GM18873 (cell line): Measurements from ENCODE around the gene DLGAP1.
"Not testable (repeated sequence)": the region's sequence is repeated elsewhere in the genome, so short reads cannot be mapped to it uniquely, and the experiment has no call there.

Experiments used
- ATAC-seq: cut with Tn5 transposase; IDR thresholded peaks from one replicate; pipeline ENCODE4 v1.9.1; 2021; ENCODE audit warnings: mild to moderate bottlenecking, moderate library complexity, moderate number of reproducible peaks; ENCODE audit not compliant: unreplicated experiment, low FRiP score

Gene DLGAP1

DNA sequence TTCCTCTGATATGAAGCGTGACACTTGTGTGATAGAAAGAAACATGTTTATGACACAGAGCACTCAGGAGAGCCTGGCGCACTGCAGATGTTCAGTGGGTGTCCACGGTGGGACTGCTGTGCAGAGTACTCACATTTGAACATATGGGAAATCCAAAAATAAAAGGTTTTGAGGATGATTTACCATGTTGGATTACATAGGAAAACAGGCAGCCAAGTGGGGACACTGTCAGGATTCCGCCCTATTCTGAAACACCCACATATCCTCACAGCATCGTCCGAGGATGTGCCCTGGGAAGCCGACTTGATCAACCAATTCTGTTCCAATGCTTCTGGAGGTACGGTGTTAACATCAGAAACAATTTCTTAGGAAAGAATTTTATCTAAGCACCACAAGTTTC is 741.4 kb downstream of the DLGAP1 start:
- no peak for ATAC-seq

DNA sequence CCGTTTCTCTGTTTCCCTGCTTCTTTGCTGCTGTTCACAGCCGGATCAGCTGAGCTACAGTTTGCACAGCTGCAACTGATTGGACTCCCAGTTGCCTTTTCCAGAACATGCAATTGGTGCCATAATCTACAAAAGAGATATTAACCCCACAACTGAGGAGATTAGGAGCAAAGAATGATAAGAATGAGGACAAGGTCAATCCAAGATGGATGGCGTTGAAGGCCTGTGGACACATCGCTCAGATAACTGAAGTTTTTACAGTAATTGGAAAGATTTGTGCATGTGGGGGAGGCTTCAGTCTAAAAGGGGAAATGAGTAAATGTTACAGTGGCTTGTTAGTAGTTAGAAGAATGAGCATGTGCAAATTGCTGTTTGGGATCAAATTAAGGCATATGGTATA is 741.9 kb downstream of the DLGAP1 start:
- ATAC-seq: no peak

DNA sequence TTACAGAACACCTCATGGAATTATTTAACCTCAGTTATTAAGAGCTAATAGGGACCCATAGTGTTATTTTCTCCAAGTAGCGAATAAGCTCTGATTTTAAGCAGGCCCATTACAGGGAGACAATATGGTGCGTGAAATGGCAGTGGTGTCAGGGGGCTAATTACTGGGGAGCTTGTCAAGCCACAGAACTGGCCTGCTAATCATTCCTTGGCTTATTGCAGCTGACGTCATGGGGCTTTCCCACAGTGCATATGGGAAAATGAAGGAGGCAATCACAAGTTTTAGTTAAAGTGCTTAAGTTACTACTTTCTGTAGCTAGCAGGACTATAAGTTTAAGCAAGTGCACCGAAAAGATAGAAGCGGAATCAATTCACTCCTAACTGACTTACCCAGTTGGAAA is 742.6 kb downstream of the DLGAP1 start:
- ATAC-seq: no peak

DNA sequence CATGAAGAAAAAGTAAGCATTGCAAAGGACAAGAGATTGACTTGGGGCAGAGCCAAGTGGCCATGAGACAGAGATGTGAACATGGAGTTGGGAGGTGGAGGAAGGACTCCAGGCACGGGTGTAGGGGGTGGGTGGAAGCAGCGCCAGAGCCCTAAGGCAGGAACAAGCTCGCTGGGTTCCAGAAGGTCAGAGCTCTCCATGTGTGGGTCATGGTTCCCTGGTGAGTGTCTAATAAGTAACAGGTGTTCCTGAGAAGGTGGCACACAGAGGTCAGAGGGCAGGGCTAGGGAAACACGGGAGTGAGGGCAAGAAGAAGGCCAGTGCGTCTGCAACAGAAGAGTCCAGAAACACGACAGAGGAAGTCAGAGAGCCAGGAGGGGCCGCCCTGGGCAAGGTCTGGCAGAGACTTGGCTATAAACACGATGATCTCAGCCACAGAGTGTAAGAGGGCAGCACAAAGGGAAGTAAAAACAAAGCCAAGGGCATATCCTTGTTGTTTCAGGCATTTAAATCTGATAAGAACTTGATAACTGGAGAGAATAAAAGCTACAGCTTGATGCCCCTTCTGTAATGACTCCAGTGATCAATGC is 744.3 kb downstream of the DLGAP1 start:
- no peak for ATAC-seq

DNA sequence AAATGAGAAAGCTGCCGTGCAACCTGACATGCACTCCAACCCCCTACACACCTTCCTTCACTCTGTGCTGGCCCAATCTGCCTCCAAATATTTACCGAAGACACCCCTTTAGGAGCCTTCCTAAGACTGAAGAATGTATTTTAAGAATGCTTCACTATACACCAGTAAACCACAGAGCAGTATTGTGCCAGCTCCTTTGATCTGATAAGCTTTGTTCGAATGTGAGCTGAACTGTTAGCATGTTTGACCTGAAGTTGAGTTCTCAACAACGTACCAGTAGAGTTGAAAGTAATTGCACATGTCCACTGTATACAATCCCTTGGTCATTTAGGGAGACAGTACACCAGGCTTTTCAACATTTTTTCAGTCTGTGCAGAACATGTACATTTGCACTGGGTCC is 745.9 kb downstream of the DLGAP1 start:
- no peak for ATAC-seq

DNA sequence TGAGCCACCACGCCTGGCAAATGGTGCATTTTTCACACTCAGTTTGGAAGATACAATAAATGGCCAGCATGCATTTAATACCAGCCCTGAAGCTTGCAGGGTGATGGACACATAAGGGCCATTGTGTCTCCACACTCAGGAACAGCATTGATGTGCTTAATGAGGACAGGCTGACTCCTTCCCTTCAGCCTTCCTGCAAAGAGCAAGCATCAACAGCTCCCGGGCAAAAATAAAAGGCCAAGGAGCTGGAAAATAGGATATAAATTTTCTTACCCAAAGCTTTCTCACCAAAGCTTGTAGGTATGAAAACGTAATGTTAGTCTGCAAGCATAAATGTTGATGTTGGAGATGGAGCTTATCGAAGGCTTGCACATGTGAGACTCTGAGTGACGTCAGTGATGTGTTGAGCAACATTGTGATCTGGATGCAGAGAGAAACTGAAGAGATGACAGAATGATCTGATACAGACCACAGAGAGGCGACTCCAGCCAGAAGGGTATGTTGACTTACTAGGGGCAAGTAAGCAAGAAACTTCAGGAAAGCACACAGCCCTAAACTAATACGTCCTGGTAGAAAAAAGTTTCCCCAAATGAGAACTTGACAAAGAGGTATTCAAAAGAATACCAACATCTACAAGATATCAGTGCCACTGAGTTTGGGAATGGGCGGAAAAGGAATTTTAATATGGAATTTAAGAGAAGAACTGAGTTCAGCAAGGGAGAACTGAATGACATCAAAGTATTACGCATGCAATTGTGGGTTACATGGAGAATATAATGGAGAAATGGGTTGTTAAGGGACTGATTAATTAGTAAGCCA is 748.6 kb downstream of the DLGAP1 start:
- ATAC-seq: no peak

DNA sequence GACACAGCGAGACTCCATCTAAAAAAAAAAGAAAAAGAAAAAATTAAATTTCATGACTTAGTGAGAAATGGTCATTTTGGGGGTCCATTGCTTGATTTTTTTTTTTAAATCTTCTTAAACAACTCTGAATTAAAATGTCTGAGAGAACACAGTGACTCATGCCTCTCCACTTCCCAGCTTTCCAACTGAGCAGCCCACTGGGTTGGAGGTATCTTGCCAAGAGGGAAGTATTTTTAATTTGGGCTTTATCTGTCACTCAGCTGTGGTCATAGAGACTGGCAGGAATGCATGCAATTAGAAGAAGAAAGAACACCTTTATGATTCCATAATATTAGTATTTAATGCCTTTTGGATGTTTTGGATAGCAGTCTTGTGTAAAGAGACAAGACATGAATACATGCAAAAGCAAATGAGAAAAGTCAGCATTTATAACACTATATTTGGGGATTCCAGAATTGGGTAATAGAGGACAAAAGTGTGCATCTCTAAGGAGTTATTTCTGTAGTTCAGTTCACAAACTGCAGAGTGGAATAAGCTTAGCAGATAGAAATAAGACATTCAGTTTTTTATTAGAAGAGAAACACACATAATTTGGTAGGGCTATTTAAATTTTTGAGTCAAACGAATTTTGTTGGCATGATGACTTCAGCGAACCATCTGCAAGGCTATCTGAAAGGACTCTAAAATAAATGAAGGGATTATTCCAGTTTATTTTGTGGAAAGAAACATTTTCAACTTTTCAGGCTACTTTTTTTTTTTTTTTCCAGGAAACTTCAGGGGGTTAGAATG is 750.4 kb downstream of the DLGAP1 start:
- ATAC-seq: no peak

DNA sequence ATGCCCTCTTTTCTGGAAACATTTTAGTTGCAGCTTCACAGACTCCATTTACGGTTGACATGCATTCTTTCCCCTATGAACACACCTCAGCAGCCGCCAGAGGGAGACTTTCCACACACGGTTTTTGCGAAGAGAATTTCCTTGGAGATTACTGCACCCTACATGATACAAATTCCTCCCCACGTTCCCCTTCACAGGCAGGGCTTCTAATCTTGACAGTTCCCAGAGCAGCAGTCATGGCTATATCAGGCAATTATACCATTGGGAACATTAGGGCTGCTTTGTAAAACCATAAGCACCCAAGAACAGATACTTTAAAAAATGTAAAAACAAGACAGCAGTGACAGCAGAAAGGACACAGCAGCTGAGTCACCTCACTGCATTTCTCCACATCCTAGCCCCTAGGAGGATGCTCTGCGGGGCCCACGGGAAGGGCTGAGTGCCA is 751.4 kb downstream of the DLGAP1 start:
- no peak for ATAC-seq

DNA sequence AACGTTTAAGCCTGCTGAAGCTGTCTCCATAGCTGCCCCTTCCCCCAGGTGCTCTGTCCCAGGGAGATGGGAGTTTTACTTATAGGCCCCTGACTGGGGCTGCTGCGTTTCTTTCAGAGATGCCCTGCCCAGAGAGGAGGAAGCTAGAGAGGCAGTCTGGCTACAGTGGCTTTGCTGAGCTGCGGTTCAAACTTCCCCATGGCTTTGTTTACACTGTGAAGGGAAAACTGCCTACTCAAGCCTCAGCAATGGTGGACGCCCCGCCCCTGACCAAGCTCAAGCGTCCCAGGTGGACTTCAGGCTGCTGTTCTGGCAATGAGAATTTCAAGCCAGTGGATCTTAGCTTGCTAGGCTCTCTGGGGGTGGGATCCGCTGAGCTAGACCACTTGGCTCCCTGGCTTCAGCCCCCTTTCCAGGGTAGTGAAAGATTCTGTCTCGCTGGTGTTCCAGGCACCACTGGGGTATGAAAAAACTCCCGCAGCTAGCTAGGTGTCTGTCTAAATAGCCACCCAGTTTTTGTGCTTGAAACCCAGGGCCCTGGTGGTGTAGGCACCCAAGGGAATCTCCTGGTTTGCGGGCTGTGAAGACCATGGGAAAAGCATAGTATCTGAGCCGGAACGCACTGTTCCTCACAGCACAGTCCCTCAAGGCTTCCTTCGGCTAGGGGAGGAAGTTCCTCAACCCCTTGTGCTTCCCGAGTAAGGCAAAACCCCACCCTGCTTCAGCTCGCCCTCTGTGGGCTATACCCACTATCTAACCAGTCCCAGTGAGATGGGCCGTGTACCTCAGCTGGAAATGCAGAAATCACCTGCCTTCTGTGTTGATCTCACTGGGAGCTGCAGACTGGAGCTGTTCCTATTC is 755.2 kb downstream of the DLGAP1 start:
- ATAC-seq: not testable (repeated sequence)

DNA sequence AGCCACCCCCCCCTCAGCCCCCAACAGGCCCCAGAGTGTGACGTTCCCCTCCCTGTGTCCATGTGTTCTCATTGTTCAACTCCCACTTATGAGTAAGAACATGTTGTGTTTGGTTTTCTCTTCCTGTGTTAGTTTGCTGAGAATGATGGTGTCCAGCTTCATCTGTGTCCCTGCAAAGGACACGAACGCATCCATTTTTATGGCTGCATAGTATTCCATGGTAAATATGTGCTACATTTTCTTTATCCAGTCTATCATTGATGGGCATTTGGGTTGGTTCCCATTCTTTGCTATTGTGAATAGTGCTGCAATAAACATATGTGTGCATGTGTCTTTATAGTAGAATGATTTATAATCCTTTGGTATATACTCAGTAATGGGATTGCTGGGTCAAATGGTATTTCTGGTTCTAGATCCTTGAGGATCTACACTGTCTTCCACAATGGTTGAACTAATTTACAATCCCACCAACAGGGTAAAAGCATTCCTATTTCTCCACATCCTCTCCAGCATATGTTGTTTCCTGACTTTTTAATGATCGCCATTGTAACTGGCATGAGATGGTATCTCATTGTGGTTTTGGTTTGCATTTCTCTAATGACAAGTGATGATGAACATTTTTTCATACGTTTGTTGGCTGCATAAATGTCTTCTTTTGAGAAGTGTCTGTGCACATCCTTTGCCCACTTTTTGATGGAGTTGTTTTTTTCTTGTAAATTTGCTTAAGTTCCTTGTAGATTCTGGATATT is 760.9 kb downstream of the DLGAP1 start:
- ATAC-seq: not testable (repeated sequence)

DNA sequence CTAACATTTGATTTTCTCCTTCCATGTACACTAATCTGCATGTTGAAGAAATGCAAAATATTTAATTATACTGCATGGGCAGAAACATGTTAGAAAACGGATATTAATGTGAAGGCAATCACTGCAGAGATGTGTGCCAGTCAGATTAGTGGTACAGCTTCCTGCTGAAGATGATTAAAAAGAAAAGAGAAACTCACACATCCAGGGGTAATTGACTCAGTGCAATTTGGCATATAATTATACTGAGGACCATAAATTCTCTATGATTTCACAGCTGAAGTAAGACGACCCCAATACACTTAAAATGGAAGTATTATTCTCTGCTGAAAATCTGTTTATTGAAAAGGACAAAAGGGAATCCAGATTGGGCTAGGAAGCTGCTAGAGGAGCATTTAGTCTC is 761.7 kb downstream of the DLGAP1 start:
- ATAC-seq: no peak

DNA sequence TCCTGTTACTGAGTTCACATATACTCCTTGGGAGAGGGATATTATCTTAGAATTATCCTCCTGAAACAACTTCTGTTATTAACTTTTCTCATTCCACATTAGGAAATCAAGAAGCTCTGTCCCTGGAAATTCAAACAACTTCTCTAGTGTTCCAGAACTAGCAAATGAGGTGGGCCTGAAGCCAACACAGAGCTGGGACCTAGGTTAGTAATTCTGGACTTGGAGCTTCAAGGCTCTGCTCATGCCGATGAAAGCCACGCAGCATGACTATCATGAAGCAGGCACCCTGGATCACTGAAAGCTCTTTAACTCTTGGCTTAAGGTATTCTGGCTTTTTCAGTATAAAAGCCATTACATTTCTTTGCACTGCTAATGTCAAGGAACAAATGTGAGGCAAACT is 762.4 kb downstream of the DLGAP1 start:
- ATAC-seq: no peak

DNA sequence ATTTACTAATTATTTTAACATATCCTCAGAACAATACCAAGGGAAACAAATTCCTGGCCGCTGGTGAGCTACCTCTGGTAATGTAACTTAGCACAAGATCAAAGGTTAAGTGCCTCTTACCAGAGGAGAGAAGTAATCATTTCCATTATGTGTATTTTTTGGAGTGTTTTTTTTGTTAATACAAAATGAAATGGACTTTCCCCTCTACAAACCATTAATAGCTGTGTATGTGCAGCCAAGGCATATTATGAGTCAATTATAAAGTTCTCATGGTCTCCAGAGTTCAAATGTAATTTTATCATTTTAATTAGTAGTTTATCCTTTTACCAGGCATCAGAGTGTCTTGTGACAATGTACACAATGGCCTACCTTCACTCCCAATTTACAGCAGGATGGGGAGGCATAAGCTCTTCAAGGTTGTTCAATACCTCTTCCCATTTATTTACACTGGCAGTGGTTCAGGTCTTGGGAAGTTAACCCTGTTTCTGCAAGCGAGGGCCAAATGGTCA is 762.9 kb downstream of the DLGAP1 start:
- no peak for ATAC-seq

DNA sequence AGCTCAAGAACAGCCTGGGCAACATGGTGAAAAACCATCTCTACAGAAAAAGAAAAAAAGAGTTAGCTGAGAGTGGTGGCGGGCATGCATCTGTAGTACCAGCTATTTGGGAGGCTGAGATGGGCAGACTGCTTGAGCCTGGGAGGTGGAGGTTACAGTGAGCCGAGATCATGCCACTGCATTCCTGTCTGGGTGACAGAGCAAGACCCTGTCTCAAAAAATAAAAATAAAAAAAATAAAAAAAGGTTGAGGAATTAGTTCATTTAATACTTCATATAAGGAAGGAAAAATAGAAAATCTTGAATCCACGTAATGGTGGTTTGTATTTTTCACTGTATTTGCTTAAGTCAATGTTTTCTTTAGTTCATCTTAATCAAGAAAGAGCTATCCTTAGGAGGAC is 763.4 kb downstream of the DLGAP1 start:
- no peak for ATAC-seq

DNA sequence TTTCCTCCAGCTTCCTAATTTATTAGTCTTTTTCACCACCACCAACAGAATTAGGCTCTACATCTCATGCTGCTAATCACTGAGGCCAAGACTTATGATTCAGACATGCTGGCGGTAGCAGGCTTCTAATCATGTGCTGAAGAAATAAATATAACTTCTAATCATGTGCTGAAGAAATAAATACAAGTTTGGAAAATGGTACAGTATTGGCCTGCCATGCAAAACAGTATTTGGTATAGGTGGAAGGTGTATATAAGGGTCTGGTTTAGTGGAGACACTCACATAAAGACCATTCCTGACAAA is 764.4 kb downstream of the DLGAP1 start:
- no peak for ATAC-seq

DNA sequence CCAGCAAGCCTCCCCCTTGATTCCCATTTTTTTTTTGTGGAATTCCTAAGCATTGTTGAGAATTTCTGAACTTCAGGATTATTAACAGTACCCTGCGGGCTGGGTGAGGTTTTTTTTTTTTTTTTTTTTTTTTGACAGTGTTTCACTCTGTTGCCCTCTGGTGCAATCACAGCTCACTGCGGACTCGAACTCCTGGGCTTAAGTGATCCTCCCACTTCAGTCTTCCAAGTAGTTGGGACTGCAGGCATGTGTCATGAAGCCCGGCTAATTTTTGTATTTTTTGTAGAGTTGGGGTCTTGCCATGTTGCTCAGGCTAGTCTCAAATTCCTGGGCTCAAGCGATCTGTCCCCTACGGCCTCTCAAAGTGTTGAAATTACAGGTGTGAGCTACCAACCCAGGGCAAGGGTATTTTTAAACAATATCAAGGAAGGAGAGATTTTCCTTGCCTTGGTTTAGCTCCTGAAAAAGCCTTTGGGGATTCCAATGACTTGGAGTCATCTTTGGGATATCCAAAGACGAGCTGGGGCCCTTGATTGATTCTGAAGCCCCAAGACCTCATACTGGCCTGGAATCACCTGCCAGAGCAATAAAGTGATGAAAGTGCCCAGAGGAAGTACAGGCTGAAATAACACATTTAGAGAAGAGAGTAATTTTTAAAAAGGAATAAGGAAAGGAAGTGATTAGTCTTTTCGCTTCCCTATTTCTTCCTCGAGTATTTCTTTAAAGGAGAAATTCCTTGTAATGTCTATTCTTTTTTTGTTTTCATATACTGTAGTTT is 764.9 kb downstream of the DLGAP1 start:
- no peak for ATAC-seq

DNA sequence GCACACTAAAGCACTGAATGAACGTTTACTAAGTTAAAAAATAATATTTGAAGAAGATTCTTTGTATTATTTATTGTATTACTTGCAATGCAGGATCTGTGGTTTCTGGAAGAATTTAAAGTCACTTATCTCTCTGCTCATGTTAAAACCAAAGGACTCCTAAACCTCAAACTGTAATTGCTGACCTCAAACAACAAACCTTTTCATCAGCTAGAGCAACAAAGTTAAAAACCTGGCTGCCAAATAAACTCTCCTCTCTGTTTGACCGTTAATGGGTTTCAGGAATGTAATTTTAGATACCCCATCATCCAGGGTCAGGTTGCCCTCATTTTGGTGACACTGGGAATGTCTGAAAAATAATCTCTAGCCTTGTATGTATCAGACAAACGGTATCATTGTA is 766.0 kb downstream of the DLGAP1 start:
- no peak for ATAC-seq

DNA sequence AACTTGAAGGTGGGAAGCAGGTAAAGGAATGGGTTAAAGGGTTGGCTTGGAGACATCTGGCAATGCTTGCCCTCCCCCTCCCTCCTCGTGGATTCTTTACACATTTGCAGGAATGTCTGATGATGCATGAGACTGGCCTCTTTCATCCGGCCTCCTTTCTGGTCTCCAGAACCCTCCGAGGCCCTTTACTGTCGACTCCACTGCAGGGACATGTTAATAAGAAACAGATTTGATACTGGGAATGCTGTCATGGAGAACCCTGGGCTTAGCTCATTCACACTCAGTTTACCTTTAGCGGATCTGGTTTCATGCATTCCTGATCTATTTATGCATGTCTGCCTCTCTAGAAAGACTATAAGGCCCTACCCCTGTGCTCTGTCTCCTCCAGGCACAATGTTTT is 766.4 kb downstream of the DLGAP1 start:
- ATAC-seq: no peak

DNA sequence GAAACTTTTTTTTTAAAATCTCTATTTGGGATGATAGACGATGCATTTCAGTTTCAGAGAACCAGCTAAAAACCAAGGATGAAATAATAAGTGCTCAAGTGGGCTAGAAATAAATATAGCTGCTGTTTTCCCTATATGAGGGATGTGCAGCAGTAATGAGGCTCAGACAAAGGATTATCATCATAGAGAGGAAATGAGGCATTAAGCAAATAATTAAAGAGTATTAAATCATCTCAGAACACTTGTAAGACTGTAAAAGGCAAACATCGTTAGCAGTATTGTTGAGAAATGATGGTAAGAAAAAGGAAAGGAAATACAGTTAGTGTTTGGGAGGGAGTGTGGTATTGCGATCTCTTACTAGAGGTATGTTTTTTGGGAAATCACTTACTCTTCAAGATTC is 771.6 kb downstream of the DLGAP1 start:
- ATAC-seq: no peak
